IPS DF 19.7 (cell line): ENCODE data around the gene SMIM5.
A peak's percentile ranks its signal among the peaks of the same experiment; 100 is the strongest.

Experiments used
- DNase-seq: peaks from one replicate; pipeline ENCODE4 v3.0.0-alpha.2; 2013; ENCODE audit warnings: low read depth, low spot score

Gene SMIM5

GRCh38 chr17:75666959-75667790 is 33.9 kb downstream of the SMIM5 start, which contains the start of the genes RECQL5 and SAP30BP:
RECQL5 (minus strand) TSS chr17:75667154; CDS start chr17:75666557, 597 bp downstream.
SAP30BP (plus strand) TSS chr17:75667338; CDS start chr17:75667373, 35 bp downstream.
- peak; percentile 88 for DNase-seq

DNA sequence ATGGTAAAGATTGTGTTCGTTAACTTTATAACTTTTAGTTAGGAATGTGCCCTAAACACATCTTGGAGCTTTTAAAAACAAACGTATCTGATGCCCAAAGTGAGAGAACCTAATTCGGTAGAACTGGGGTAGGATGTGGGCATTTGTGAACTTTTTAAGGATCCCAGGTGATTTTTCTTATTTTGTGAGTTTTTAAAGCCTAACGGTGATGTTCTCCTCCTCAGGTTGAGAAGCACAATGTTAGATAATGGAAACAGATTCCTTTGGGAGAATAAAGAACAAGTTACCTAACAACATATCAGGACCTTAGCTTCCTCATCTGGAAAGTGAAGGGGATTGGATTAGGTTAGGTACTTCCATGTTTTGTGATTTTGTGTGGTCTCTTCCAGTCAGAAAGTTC is 34.6 kb downstream of the SMIM5 start:
- DNase-seq: no peak

GRCh38 chr17:75668489-75668888 is 35.3 kb downstream of the SMIM5 start:
- no peak for DNase-seq

- no peak for DNase-seq
Observed at GRCh38 chr17:75670868-75671267, 37.6 kb downstream of the SMIM5 start.

DNA sequence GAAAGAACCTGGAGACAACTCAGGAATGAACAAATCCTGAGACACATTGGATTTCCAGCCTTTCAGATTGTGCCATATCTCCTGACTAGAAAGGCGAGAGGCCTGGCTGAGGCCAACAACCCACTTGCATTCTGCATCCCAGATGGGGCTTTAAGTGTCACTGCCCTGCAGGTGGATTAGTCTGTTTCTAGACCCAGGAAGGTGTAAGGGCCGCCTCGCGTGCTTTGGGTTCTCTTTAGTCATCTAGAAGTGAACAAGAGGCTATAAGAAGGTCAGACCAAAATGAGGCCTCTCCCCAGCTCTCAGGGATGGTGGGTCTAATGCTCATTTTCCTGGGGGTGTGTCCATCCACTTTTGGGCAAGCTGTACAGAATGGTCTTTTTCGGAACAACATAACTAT is 38.8 kb downstream of the SMIM5 start:
- DNase-seq: no peak

- DNase-seq: no peak
Observed at GRCh38 chr17:75673487-75673886, 40.3 kb downstream of the SMIM5 start.

DNA sequence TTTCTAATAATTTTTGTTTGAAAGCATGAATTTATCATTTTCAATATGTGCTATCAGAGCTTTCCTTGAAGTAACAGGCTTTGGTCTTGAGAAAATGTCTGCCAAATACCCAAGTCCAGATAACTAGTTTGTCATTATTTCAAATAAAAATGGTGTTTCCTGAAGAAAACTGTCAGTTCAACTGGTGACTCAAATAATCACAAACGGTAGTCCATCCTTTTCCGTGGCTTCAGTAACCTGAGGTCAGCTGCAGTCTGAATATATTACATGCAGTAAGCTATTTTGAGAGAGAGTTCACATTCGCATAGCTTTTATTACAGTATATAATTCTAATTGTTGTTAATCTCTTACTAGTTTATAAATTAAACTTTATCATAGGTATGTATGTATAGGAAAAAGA is 43.2 kb downstream of the SMIM5 start:
- DNase-seq: no peak

GRCh38 chr17:75679706-75680211 is 46.5 kb downstream of the SMIM5 start:
- no peak for DNase-seq

DNA sequence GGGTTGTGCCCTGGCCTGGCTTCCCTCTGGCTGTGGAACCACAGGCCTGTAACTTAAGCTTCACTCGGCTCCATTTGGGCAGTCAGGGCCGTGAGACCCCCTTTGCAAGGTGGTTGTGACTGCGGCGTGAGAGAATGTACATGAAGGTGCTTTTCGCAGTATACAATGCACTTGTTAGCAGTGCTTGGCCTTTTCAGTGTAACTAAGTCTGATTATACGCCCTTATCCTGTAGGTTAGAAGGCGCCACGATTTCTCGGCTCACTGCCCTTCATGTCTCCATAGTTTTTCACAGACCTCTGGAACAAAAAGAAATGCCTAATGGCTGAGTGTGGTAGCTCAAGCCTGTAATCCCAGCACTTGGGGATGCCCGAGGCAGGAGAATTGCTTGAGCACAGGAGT is 47.2 kb downstream of the SMIM5 start:
- DNase-seq: no peak

- no peak for DNase-seq
Observed at GRCh38 chr17:75681289-75681688, 48.1 kb downstream of the SMIM5 start.

GRCh38 chr17:75683583-75683982 is 50.3 kb downstream of the SMIM5 start:
- no peak for DNase-seq

GRCh38 chr17:75684249-75684648 is 51.0 kb downstream of the SMIM5 start:
- no peak for DNase-seq

DNA sequence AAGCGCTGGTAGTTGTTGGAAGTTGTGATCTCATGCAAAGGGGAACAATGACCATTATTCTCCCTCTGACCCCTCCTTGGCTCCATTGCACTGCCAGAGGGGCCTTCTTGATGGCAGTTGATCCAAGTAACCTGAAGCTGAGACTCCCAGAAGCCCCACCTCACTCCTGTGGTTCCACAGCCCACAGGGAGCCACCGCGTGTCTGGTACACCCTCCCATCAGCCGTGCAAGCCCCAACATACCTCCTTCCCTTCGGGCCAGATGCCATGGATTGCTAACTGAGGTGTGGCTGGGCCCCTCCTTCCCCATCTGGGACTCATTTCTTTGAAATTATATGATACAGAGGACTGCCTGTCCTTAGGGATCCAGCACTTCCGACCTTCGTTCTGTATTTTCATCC is 51.7 kb downstream of the SMIM5 start:
- DNase-seq: no peak

DNA sequence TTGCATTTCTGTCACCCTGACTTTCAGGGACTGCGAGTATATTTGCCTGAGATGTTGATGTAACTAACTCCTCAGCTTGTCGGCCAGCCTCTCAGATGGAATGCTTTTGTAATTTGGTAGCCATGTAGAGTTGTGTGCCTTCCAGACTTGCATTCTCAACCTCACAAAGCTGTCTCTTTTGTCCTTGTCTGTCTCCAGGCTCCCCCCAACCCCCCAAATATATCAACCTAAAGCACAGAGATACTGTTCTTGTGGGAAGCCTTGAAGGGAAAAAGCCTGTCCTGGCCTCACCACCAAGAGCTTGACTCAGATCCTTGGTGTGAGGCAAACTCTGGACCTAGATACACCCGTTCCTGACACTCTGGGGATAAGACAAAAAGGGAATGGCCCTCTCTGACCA is 52.3 kb downstream of the SMIM5 start:
- DNase-seq: no peak

DNA sequence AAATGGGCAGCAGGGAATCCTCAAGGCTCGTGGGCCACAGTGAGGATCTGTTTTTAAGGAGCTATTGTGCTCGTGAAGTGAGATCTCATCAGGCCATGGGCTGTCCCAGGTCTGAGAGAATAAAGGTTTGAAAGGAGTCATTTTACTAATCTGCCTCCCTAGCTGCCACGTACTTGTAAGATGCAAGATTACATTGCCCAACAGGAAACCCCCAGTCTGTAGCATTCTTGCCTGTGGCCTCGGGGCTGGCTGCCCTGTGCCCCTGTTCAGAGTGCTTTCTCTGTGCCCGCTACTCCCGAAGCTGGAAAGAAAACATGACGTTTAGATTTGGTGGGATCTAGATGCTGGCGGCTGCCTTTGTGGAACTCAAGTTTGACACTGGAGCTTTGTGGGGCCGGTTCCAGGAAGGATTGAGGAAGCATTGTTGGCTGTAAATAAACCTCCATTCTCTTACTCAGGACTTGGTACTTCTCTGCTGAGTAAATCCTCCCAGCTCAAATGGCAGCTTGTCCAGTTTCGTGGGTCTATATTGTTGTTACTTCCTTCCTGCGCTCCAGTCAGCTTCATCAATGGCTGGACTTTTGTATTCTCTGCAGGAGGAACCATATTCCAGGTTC is 55.1 kb downstream of the SMIM5 start:
- DNase-seq: no peak

DNA sequence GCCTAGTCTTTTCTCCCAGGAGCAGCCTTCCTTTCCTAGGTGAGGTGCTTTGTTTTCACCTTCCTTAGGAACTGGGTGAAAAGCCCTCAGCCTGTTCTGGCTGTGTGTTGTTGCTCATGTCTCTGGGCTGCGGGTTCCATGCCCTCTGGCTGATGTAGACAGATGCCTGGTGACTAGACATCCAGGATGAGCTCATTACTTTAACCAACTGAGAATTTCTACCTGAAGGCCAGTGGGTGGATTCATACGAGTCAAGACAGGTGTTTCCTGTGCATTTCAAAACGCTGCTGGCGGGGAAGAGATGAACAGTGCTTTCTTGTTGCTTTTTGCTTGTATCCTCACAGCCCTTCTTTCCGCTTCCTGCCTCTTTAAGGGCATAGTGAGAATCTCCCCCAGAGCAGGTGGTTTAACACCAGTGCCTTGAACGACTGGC is 56.2 kb downstream of the SMIM5 start:
- DNase-seq: no peak
